ENCODE measurements around the gene KRT72.

The KRT72 gene

DNA sequence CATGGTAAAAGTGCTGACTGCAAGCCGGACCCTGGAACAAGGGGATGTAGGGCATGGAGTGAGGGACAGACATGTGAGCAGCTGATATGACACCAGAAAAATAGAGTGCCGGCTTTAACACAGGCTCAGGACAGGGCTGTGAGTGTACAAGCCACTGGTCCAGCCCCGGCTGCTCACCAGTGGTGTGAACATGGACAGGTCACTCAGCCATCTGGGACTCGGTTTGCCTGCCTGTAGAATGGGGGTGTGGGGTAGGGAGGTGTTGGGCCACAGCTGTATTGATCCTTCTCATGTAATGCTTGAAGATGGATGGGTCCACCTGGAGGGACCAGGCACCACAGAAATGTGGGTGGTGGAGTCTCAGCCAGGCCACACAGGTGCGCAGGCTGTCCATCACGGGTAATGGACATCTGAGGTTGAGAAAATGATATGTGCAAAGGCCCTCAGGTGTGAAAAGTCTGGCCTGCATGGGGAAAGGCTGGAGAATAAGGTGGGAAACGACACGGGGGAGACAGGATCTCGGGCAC is 17.0 kb downstream of the KRT72 start:
- TF ChIP-seq TAF1 (IDR thresholded peaks at IDR 0.05; ENCODE audit: borderline replicate concordance, insufficient read depth, low read length) = no peak

DNA sequence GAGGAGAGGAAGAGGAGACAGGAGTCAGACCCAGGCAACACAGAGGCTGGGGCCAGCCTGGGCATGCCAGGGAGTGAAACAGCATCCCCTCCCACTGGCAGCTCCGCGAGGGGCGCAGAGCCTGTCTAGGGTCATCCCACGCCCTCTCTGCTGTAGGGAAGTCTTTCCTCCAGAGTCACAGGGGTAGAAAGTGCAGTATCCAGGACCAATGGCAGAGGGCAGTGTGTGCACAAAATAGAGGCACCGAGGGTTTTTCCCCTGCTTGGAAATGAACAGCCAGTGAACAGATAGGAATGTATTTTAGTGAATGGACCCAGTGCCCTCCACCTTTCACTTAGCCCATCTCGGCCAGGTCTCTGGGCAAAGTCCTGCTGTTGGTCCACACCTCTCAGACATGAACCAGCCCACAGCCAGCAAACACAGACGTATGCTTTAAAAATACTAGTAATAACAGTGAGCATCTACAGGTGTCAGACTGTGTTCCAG is 18.2 kb downstream of the KRT72 start:
- TF ChIP-seq POLR2AphosphoS5 (IDR thresholded peaks at IDR 0.05; ENCODE audit: low read depth, low read length) (no peak), FOXP2 (optimal IDR thresholded peaks at IDR 0.05; ENCODE audit: borderline replicate concordance, extremely low read depth, extremely low read length, insufficient read depth) (no peak), SIN3A (IDR thresholded peaks at IDR 0.05; ENCODE audit: borderline replicate concordance, insufficient read depth, low read length) (no peak), TAF1 (IDR thresholded peaks at IDR 0.05; ENCODE audit: borderline replicate concordance, insufficient read depth, low read length) (no peak)
- TF ChIP-seq, protein P1, sequence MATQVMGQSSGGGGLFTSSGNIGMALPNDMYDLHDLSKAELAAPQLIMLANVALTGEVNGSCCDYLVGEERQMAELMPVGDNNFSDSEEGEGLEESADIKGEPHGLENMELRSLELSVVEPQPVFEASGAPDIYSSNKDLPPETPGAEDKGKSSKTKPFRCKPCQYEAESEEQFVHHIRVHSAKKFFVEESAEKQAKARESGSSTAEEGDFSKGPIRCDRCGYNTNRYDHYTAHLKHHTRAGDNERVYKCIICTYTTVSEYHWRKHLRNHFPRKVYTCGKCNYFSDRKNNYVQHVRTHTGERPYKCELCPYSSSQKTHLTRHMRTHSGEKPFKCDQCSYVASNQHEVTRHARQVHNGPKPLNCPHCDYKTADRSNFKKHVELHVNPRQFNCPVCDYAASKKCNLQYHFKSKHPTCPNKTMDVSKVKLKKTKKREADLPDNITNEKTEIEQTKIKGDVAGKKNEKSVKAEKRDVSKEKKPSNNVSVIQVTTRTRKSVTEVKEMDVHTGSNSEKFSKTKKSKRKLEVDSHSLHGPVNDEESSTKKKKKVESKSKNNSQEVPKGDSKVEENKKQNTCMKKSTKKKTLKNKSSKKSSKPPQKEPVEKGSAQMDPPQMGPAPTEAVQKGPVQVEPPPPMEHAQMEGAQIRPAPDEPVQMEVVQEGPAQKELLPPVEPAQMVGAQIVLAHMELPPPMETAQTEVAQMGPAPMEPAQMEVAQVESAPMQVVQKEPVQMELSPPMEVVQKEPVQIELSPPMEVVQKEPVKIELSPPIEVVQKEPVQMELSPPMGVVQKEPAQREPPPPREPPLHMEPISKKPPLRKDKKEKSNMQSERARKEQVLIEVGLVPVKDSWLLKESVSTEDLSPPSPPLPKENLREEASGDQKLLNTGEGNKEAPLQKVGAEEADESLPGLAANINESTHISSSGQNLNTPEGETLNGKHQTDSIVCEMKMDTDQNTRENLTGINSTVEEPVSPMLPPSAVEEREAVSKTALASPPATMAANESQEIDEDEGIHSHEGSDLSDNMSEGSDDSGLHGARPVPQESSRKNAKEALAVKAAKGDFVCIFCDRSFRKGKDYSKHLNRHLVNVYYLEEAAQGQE (IDR thresholded peaks at IDR 0.05; ENCODE audit: insufficient read depth in 1 of 2, low read depth in 2 of 2, low read length in 2 of 2) = no peak

DNA sequence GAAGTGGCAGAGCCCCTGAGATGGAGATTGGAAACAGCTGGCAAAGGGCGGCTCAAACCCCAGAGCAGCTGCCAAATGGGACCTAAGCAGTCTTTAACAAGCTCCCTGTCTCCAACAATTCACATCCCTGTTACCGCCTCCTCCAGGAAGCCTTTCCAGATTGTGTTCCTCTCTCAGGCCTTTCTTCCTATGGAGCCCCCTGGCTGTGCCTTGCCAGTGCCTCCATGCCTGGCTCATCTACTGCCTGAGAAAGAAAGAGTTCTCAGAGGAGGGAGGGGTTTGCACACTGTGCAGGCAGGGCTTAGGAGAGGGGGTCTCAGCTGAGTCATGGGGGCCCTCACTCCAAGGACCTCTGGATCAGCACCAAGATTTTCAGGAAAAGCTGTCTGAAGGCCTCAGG is 18.8 kb downstream of the KRT72 start:
- TF ChIP-seq TAF1 (IDR thresholded peaks at IDR 0.05; ENCODE audit: borderline replicate concordance, insufficient read depth, low read length) (no peak), SIN3A (IDR thresholded peaks at IDR 0.05; ENCODE audit: borderline replicate concordance, insufficient read depth, low read length) (no peak), FOXP2 (optimal IDR thresholded peaks at IDR 0.05; ENCODE audit: borderline replicate concordance, extremely low read depth, extremely low read length, insufficient read depth) (no peak), POLR2AphosphoS5 (IDR thresholded peaks at IDR 0.05; ENCODE audit: low read depth, low read length) (no peak)
- TF ChIP-seq, protein P1 (IDR thresholded peaks at IDR 0.05; ENCODE audit: insufficient read depth in 1 of 2, low read depth in 2 of 2, low read length in 2 of 2) = no peak

DNA sequence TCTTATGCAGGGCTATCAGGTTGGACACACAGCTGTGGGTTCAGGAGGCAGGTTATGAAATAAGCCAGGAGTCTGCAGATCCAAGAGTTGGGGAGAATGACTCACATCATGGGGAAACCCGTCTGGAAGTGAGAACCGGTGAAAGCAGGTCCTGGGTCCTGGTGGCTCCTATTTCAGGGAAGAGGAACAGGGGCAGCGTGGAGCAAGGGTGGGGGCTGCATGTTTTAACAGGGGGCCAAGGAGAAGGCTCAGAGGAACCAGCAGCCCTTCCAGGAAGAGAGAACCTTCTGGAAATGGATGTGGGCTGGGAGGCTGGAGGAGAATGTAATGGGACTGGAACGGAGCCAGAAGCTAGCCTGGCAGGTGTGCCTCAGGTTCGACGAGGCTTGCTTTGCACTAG is 19.8 kb downstream of the KRT72 start:
- TF ChIP-seq SIN3A (IDR thresholded peaks at IDR 0.05; ENCODE audit: borderline replicate concordance, insufficient read depth, low read length) = no peak
- TF ChIP-seq, protein P1 (IDR thresholded peaks at IDR 0.05; ENCODE audit: insufficient read depth in 1 of 2, low read depth in 2 of 2, low read length in 2 of 2) = no peak

- TF ChIP-seq SIN3A (IDR thresholded peaks at IDR 0.05; ENCODE audit: borderline replicate concordance, insufficient read depth, low read length) = no peak
- TF ChIP-seq TAF1 (IDR thresholded peaks at IDR 0.05; ENCODE audit: borderline replicate concordance, insufficient read depth, low read length) = no peak
- TF ChIP-seq, protein P1 (IDR thresholded peaks at IDR 0.05; ENCODE audit: insufficient read depth in 1 of 2, low read depth in 2 of 2, low read length in 2 of 2) = no peak
- no peak for TF ChIP-seq POLR2AphosphoS5 (IDR thresholded peaks at IDR 0.05; ENCODE audit: low read depth, low read length)
- TF ChIP-seq FOXP2 (optimal IDR thresholded peaks at IDR 0.05; ENCODE audit: borderline replicate concordance, extremely low read depth, extremely low read length, insufficient read depth) = no peak
Observed at GRCh38 chr12:52581066-52581465, 20.2 kb downstream of the KRT72 start.
